Stimulated activated CD8-positive, alpha-beta memory T cell treated with anti-CD3 and anti-CD28 coated beads, Interleukin-4, amount 100 ng/mL, for 4 hours (primary cell): ENCODE data around the gene RELT.

Experiments
- DNase-seq, 2 donors: peaks; one replicate each; pipeline ENCODE4 v3.0.0-alpha.2; 2020; ENCODE audit warnings: low read depth in 2 of 2, low spot score in 1 of 2

The RELT gene

GRCh38 chr11:73376160-73376802 is at the start of gene RELT:
RELT (plus strand) TSS chr11:73376399; CDS start chr11:73389137, 12,738 bp downstream.
- peak; percentile 83 for DNase-seq

- no peak for DNase-seq
Measured at GRCh38 chr11:73326929-73327811, 49.0 kb upstream of the RELT start.

- no peak for DNase-seq
Measured at GRCh38 chr11:73327812-73328364, 48.3 kb upstream of the RELT start.

- no peak for DNase-seq
Measured at GRCh38 chr11:73330569-73331093, 45.6 kb upstream of the RELT start.

- DNase-seq: no peak
Measured at GRCh38 chr11:73331138-73331916, 44.9 kb upstream of the RELT start.

- no peak for DNase-seq
Measured at GRCh38 chr11:73333173-73333572, 43.0 kb upstream of the RELT start.

GRCh38 chr11:73333640-73334383 is 42.4 kb upstream of the RELT start:
- DNase-seq: no peak

- no peak for DNase-seq
Measured at GRCh38 chr11:73334384-73335203, 41.6 kb upstream of the RELT start.

- DNase-seq: peak; percentile 47 to 78
Measured at GRCh38 chr11:73335204-73335923, 40.8 kb upstream of the RELT start.

GRCh38 chr11:73337846-73338245 is 38.4 kb upstream of the RELT start:
- DNase-seq: no peak

- DNase-seq: no peak
Measured at GRCh38 chr11:73338279-73338678, 37.9 kb upstream of the RELT start.

GRCh38 chr11:73340164-73340563 is 36.0 kb upstream of the RELT start:
- DNase-seq: no peak

GRCh38 chr11:73342633-73343032 is 33.6 kb upstream of the RELT start:
- DNase-seq: no peak

GRCh38 chr11:73343076-73343873 is 32.9 kb upstream of the RELT start:
- no peak for DNase-seq

- no peak for DNase-seq
Measured at GRCh38 chr11:73344191-73344607, 32.0 kb upstream of the RELT start.

GRCh38 chr11:73345481-73346160 is 30.6 kb upstream of the RELT start:
- DNase-seq: no peak

- no peak for DNase-seq
Measured at GRCh38 chr11:73346186-73346935, 29.8 kb upstream of the RELT start.
